Measurements from ENCODE around the gene SKIC8.

Gene SKIC8

GRCh38 chr15:78280319-78281072 is 18.9 kb downstream of the SKIC8 start:
- TF ChIP-seq, protein P1, sequence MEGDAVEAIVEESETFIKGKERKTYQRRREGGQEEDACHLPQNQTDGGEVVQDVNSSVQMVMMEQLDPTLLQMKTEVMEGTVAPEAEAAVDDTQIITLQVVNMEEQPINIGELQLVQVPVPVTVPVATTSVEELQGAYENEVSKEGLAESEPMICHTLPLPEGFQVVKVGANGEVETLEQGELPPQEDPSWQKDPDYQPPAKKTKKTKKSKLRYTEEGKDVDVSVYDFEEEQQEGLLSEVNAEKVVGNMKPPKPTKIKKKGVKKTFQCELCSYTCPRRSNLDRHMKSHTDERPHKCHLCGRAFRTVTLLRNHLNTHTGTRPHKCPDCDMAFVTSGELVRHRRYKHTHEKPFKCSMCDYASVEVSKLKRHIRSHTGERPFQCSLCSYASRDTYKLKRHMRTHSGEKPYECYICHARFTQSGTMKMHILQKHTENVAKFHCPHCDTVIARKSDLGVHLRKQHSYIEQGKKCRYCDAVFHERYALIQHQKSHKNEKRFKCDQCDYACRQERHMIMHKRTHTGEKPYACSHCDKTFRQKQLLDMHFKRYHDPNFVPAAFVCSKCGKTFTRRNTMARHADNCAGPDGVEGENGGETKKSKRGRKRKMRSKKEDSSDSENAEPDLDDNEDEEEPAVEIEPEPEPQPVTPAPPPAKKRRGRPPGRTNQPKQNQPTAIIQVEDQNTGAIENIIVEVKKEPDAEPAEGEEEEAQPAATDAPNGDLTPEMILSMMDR (IDR thresholded peaks at IDR 0.05; ENCODE audit: insufficient read depth, low read length, poor library complexity, severe bottlenecking): no peak
- Histone ChIP-seq H3K27me3 (replicated peaks; ENCODE audit: control insufficient read depth, insufficient read depth, low read length) (no peaks in the 10 kb centered on the region), H3K36me3 (ENCODE audit: control insufficient read depth, insufficient read depth, low read length) (peaks cover 16% of the 10 kb centered on the region), H3K4me3 (replicated peaks; ENCODE audit: low read depth, low read length) (no peak overlapping the region)
- DNase-seq (ENCODE audit: extremely low read depth, insufficient read length): no peak

GRCh38 chr15:78276064-78276943 is 23.1 kb downstream of the SKIC8 start:
- DNase-seq (ENCODE audit: extremely low read depth, insufficient read length): no peak
- Histone ChIP-seq H3K27me3 (replicated peaks; ENCODE audit: control insufficient read depth, insufficient read depth, low read length) (no peaks in the 10 kb centered on the region), H3K4me3 (replicated peaks; ENCODE audit: low read depth, low read length) (no peak overlapping the region), H3K36me3 (ENCODE audit: control insufficient read depth, insufficient read depth, low read length) (peaks cover 6% of the 10 kb centered on the region)
- TF ChIP-seq, protein P1 (IDR thresholded peaks at IDR 0.05; ENCODE audit: insufficient read depth, low read length, poor library complexity, severe bottlenecking): no peak

DNA sequence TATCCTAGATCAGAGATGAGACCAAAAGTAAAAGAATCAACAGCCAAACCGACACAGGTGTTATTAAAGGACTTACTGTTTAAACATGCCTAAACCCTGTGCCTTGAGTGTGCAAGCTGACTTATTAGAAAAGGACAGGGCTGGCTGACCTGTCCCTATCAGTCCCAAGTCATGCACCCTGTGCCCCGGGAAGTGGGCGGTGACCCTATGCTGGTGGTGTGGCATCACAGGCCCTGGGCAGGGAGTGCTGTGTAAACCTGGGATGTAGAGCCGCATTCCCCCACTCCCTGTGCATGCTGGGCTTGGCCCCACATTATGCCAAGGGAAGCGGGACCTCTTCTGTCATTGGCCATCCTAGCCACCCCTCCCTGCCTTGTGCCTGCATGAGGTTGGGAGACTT is 24.4 kb downstream of the SKIC8 start:
- H3K4me3 ChIP-seq (replicated peaks; ENCODE audit: low read depth, low read length): no peak overlapping the region
- TF ChIP-seq, protein P1 (IDR thresholded peaks at IDR 0.05; ENCODE audit: insufficient read depth, low read length, poor library complexity, severe bottlenecking): no peak
- DNase-seq (ENCODE audit: extremely low read depth, insufficient read length): no peak
- peaks cover 5% of the 10 kb centered on the region for H3K36me3 ChIP-seq (ENCODE audit: control insufficient read depth, insufficient read depth, low read length)
- H3K27me3 ChIP-seq (replicated peaks; ENCODE audit: control insufficient read depth, insufficient read depth, low read length): no peaks in the 10 kb centered on the region

DNA sequence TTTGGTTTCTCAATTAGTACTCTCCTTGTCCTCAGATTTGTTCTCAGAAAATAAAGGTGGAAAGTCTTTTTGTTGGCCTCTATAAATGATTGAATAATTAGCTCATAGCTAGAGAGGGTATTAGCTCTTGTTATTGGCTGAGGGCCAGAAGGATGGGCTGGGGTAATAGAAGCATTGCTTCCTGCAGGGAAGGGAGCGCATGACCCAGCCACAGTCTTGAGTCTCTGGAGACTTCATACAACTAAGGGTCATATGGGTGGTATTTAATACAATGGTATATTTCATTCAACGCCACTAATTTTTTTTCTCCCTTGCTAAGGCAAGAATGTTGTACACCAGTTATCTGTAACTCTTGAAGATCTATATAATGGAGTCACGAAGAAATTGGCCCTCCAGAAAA is 26.6 kb downstream of the SKIC8 start:
- DNase-seq (ENCODE audit: extremely low read depth, insufficient read length): no peak
- TF ChIP-seq, protein P1 (IDR thresholded peaks at IDR 0.05; ENCODE audit: insufficient read depth, low read length, poor library complexity, severe bottlenecking): no peak
- H3K4me3 ChIP-seq (replicated peaks; ENCODE audit: low read depth, low read length): no peak overlapping the region
- no peaks in the 10 kb centered on the region for H3K27me3 ChIP-seq (replicated peaks; ENCODE audit: control insufficient read depth, insufficient read depth, low read length)
- peaks cover 3% of the 10 kb centered on the region for H3K36me3 ChIP-seq (ENCODE audit: control insufficient read depth, insufficient read depth, low read length)

- TF ChIP-seq, protein P1 (IDR thresholded peaks at IDR 0.05; ENCODE audit: insufficient read depth, low read length, poor library complexity, severe bottlenecking): no peak
Measured at GRCh38 chr15:78272316-78272715, 27.1 kb downstream of the SKIC8 start.

More at GRCh38 chr15:78272316-78272715, 27.1 kb downstream of the SKIC8 start:
- Histone ChIP-seq H3K4me3 (replicated peaks; ENCODE audit: low read depth, low read length) (no peak overlapping the region), H3K36me3 (ENCODE audit: control insufficient read depth, insufficient read depth, low read length) (peaks cover 3% of the 10 kb centered on the region), H3K27me3 (replicated peaks; ENCODE audit: control insufficient read depth, insufficient read depth, low read length) (no peaks in the 10 kb centered on the region)
- no peak for DNase-seq (ENCODE audit: extremely low read depth, insufficient read length)
